NCI-H345 treated with DMSO at 0.1 percent for 48 hours (cell line): Measurements from ENCODE around the gene PTPN2.
A peak's percentile ranks its signal among the peaks of the same experiment; 100 is the strongest.
"Not testable (repeated sequence)": the region's sequence is repeated elsewhere in the genome, so short reads cannot be mapped to it uniquely, and the experiment has no call there.

Experiments used
- DNase-seq: peaks from one replicate; lab custom pipeline; 2025; ENCODE audit not compliant: unreplicated experiment; lab: John Stamatoyannopoulos, UW

The PTPN2 gene

DNA sequence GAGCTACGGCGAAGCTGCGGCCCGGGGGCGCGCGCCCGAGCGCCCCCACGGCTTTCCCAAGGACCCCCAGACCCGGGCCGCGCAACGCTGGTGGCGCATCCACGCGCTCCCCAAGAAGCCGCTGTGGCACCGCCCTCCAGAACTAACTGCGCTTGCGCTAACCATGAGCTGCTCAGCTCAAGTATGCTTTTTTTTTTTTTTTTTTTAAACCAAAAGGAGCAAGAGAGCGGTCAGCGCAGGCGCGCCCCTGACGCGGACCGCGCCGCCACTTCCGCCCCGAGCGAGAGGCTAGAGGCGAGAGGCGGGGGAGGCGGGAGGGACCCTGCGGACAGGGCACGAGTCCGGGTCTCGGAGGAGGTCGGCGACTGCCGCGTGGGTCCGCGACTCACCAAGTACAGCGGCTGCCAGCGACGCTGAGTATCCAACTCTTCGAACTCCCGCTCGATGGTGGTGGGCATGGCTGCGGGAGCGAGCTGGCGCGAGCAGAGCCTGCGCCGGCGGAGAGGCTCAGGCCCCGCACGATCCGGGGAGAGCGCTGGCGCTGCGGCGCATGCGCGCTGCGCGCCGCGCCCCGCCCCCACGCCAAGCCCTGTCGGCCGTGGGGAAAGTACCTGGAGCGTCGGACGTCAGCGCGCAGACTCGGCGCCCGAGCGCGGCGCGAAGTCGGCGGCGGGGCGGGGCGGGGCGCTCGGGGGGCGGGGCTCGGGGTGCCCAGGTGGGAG, at the start of gene PTPN2:
Gene PTPN2, minus strand, starts transcription at position 554 of the 722 bp plus-strand sequence. Its CDS starts 96 bp downstream, at position 458.
- DNase-seq, result peak; percentile 84

DNA sequence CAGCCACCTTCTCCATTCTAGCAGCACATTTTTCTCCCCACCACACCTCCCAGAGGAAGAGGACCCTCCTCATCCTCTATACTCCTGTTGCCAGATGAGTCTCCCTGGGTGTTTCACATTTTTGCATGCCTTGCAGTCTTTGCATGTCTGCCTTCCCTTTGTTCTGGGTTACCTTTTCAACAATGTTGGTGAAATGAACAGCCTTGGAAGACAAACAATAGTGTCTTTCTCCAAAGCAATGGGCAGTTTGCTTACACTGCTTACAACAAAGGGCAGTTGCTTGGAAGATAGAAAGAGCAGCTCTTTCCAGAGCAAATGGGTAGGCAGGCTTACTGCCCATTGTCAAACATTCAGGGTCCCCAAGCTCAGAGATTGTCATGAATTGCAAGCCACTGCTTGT, 49.3 kb upstream of the PTPN2 start:
- DNase-seq, result no peak

DNA sequence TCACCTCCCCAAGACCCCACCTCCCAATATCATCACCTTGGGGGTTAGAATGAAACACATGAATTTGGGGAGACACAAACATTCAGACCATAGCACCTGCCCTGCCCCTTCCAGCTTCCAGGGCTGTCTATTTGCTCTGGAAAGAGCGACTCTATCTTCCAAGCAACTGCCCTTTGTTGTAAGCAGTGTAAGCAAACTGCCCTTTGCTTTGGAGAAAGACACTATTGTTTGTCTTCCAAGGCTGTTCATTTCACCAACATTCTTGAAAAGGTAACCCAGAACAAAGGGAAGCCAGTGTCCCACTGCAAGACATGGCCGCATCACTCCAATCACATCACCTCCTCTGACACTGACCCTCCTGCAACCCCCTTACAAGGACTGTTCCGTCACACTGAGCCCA, 46.9 kb upstream of the PTPN2 start:
- DNase-seq, result no peak

DNA sequence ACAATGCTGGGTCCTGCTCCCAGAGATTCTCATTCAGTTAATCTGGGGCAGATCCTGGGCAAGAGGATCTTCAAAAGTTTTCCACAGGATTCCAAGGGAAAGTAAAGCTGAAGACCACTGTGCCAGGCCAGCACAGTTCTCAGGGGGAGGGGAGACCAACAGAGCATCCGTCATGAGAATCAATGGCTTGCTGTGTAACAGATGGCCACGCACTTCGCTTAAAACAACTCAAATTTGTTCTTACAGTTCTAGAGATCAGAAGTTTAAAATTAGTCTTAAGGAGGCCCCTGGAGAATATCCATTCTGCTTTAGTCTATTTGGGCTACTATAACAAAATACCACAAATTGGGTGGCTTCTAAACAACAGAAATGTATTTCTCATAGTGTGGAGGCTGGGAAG, 46.3 kb upstream of the PTPN2 start:
- DNase-seq, result no peak

DNA sequence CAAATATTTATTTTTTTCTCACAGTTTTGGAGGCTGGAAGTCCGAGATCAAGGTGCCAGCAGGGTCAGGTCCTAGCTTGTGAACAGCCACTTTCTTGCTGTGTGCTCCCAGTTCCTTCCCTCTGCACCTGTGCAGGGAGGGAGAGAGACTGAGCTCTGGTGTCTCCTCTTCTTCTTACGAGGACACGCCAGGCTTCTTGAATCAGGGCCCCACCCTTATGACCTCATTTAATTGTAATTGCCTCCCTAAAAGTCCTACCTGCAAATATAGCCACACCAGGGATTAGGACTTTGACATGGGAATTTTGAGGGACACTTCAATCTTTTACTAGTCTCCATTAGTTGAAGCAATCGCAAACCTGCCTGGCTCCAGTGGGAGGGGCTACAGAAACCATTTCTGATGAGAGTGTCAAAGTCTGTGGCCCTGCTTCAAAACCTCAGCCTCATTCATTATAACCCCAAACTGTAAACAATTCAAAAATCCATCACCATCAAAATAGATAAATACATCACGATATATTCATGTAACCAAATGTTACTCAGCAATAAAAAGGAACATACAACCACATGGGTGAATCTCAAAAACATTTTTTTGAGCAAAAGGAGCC, 45.5 kb upstream of the PTPN2 start:
- DNase-seq, result no peak

DNA sequence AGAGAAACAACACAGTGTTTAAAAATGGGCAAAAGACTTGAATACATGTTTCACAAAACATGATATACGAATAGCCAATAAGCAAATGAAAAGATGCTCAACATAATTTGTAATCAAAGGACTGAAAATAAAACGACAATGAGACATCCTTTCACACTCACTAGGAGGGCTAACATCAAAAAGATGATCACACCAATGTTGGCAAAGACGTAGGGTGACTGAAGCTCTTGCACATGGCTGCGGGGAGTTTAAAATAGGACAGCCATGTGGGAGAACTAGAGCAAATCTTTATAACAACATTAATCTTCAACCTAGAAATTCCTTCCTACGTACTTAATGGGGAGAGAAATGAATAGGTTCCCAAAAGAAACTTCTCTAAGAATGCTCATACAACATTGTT, 44.6 kb upstream of the PTPN2 start:
- DNase-seq, result no peak

DNA sequence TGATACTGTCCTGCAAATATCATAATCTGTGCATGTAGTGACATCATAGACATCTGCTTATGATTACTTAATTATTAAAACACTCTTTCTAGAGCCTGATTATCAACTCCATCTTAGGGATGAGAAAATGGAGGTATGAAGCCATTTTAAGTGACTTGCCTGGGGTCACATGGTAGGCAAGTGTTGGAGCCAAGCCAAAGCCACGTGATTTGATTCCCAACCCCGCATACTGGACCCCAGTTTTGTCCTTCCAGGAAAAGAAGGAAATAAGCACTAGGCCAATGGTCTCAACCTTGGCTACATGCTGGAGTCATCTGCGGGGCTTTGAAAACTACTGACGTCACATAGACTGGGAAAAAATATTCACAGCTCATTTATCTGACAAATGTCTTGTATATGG, 44.2 kb upstream of the PTPN2 start:
- no peak for DNase-seq

DNA sequence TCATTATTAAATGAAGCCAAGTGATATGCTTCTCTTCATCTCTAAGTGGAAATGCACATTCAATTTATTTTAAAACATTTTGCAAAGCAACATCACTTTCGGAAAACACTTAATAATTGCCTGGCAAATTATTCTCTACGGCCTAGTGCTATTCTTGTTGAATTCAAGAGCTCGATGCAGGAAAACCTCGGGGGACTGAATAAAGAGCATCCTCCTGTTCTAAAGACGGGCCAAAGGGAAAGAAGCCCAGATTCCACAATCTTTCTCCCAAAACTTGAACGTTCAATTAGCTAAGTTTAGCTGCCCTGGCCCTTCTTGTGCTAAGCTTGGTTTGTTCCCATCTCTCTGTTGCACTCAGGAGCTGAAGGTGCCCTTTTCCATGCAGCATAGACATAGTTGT, 40.6 kb upstream of the PTPN2 start:
- no peak for DNase-seq

DNA sequence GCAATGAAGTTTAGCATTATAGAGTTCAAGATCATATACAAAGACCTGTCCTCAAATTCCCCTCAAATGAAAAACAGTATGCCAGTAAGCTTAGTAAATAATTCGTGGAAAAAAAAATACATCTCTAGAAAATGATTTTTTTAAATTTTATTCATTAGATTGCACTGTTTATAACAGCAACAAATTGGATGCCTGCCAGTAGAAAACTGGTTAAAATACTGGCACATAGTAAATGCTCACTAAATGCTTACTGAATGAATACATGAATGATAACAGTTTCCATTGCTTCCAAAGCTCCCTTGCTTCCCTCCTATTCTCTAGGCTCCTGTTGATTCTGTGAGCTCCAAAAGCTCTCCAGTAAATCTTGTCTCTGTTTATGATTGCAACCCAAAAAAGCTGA, 38.2 kb upstream of the PTPN2 start:
- no peak for DNase-seq

DNA sequence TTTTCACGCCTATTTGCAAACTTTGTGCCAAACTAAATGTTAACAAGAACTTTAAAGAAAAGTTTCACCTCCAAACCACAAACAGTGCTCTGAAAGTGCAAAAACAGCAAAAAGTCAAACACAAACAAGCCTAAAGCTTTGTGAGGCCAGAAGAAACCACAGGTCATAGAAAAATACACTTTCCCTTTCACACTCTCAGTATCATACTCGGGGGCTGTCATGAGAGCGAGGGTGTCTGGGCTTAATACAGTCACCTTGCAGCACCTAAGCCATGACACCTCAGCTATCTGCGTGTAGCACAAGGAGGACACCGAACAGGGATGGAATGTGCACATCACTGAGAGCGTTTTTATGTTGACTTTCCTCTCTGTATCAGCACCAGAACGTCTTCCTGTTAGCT, 37.1 kb upstream of the PTPN2 start:
- no peak for DNase-seq

DNA sequence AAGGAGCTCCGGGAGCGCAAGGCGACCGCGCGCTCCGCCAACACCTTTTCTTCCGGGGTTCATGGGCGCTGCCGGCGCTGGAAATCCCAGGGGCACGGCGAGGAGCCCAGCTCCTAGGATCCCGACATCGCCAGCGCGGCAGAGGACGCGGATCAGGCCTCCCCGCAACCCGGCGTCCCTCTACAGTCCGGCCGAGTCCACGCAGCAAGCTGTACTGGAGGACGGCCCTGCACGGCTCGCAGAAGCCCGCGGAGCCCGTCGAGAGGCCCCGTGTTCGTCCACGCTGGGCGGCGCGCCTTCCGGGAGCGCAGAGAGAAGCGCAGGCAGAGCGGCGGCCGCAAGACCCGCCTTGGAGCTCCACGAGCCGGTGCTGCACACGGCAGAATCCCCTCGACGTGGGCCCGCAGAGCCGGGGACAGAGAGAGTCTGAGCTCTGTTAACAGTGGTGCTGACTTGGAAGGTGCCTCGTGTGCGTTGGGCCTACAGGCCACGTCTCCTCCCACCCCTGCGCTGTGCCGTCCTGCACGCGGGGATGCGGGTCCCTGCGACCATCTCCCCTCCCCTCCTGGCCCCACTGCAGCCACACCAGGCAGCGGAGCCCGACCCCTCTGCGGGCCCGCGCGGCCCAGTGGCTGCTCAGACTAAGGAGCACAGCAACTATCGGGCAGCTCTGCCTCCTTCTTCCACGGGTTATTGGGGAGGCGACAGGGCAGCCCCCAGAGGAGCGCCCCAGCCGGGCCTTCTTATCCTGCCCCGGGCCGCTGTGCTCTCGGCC, 28.1 kb upstream of the PTPN2 start:
- no peak for DNase-seq

DNA sequence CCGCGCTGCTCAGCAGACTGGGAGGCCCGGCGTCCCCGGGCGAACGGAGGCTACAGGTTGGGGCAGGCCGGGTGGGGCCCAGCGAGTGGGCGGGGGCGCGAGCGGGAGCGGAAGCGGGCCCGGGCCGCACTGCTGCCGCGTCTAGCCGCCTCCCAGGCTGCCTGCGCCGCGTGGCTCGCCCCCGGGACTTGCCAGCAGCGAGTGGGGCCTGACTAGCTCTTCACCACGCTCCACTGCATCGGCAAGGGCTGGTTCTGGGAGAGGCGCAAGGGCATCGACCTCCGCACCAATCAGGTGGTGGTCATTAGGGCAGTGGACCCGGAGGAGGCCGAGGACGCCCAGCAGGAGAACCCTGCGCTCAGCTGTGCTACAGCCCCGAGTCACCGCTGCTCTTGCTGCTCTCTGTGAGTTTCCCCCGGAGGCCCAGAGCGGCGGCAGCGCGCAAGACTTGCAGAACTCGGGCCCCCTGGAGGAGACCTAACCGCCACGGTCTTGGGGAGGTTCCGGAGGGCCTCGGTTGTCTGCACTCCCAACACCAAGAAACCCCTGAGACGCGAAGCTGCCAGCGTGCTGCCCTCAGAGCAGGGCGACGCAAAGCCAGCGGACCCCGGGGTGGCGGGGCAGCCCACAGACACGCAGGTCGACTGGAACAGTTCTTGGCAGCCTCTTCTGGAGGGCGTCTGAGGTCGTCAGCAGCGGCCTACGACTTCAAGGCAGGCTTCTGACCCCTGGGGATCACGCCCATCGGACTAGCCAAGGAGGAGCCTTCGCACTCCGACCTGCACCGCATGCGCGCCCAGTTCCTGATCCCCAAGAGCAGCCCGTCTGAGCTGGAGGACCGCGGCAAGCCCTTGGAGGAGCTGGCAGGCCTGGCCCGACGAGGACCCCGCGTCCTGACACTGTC, 27.2 kb upstream of the PTPN2 start:
- DNase-seq, result no peak

DNA sequence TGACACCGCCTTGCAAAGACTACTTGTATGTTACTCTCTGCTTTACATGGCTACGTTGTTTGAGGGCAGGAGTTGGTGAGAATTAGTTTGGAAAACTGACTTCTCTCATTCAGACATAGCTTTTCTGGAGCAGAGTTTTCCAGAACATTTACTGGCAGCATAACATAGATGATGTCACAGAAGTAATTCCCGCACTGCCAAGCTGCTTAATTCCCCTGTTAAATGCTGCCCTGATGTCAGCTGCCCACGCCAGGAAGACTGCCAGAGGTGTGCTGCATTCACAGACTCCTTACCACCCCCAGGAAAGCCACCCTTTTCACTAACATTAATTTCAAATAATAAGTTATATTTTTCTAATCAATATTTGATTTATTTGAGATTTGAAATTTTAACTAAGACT, 24.7 kb upstream of the PTPN2 start:
- DNase-seq, result no peak

DNA sequence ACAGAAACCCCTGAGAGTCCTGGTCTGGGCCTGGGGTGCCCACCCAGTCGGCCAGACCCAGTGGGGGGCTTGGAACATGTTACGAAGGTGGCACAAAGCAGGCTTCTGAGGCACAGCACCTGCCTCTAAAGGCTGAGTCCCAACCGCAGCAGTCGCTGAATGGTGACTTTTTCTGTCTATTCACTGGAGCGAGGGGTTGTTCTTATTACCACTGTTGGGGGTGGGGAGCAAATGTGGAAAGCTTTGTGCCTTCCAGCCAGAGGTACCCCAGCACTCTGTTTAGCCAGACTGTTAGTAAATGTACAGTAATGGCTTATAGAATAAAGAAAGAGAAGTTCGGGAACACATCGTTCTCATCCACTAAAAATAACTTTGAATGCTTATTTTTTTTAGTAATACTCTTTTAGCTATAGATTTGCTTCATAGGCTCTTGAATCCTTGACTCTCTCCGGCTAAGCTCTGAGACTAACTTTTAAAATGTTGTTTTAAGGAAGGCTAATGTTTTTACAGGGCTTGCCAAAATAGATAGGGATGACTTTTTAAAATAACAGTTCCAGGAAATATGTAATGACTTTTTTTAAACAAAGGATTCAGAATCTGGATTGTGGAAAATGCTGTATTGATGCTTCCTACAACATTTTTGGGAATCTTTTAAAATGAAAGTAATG, 23.4 kb upstream of the PTPN2 start:
- DNase-seq, result no peak

DNA sequence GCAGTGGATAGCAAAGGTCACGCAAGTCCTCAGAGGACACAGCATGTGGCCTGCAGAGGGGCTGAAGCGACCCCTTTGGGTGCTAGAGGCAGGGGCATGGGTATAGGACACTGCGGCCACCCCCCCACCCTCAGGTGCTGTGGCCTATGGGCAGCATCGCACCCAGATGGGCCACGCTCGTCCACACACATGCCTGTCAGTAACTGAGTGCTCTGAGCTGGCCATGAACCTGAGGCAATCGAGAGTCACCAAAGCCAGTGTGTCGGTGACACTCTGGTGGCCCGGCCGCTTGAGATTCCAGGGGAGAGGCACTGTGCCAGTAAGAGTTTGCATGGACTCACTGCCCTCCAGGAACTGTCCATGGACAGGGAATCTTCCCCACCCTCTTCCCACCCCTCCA, 22.7 kb upstream of the PTPN2 start:
- no peak for DNase-seq

DNA sequence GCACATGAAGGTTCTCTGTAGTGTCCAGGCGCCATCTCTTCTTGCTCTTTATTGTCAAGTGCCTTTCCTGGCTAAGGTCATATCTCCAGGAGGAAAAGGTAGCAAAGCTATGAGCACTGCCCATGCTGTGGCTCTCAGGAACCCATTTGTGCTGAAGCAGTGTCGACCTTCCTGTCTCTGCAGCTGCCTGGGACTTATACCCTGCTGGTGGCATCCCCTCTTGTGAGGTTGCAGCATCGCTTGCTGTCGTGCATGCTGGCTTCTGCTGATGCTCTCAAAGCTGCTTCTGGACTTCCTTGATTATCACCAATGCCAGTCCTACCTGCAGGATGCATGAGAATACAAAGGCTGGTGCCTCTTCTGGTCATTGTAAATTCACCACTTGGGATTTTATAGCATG, 22.1 kb upstream of the PTPN2 start:
- DNase-seq, result no peak

DNA sequence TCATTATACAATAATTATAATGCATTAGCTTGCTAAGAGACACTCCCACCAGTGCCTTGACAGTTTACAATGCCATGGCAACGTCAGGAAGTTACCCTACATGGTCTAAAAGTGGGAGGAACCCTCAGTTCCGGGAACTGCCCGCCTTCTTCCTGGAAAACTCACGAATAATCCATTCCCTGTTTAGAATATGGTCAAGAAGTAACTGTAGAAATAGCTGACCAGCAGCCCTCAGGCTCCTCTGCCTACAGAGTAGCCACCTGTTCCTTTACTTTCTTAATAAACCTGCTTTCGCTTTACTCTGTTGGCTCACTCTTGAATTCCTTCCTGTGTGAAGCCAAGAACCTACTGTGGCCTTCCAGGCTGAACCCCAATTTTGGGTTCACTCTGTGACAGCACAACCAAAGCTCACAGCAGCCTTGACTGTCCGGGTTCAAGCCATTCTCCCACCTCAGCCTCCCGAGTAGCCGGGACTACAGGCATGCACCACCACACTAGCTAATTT, 20.0 kb upstream of the PTPN2 start:
- DNase-seq, result no peak

DNA sequence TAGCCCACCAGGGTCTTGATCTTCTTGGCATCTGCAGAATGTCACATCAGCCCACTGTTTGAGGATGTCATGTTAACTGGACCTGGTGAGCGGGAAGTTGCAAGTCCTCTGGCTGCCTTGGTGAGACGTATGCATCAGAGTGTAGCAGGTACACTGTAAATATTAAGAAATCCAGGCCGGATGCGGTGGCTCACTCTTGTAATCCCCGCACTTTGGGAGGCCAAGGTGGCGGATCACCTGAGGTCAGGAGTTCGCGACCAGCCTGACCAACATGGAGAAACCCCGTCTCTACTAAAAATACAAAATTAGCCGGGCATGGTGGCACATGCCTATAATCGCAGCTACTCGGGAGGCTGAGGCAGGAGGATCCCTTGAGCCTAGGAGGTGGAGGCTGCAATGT, 17.2 kb upstream of the PTPN2 start:
- DNase-seq, result not testable (repeated sequence)

DNA sequence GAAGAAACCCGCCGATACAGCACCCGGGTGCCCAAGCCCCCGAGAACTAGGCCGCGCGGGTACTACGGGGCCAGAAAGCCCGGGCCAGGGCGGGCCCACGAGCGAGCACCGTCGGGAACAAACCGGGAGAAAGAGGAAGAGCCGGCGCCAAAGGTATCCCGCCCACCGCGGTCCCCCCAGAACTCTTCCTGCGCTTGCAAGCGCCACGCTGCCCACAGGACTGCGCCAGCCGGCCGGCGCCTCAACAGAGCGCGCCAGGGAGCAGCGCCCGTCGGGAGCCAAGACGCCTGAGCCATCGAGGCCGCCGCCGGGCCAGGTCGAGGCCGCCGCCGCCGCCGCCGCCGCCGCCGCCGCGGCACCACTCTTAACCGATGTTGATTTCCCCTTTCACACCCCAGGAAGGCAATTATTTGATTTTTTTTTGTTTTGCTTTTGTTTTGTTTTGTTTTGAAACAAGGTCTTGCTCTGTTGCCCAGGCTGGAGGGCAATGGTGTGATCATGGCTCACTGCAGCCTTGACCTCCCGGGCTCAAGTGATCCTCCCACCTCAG, 12.8 kb upstream of the PTPN2 start:
- not testable (repeated sequence) for DNase-seq

DNA sequence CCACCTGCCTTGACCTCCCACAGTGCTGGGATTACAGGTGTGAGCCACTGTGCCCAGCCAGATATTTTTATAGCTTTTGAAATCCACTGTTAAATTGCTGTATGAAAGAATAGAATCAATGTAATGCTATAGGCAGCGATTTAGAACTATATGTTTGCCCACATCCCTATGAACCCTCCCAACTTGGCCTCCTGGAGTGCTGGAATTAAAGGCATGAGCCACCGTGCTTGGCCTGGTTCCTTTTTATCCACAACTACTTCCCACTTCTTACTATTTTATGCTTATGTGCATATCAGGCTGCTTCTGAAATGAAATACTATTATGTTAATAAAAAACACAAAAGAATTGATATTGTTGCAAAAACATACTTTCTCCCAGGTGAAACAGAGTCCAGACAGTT, 11.6 kb upstream of the PTPN2 start:
- no peak for DNase-seq
